Testis (tissue), 2 donors: ENCODE measurements around the gene ATP12A.

Experiments used
- POLR2A ChIP-seq: fragments of 450-650 bp; IDR thresholded peaks from one replicate; pipeline ENCODE4 v1.6.1; 2017; ENCODE audit warnings: antibody characterized with exemption, mild to moderate bottlenecking, moderate library complexity
- TF ChIP-seq, protein P1 (sequence below), 3 experiments: fragments of 450-650 bp in 2 of 3; fragments of 200-600 bp in 1 of 3; sonication (generic) in 1 of 3; IDR thresholded peaks; one replicate each; pipeline ENCODE4 v1.5.1; 2016 to 2019; ENCODE audit warnings: antibody characterized with exemption in 3 of 3, mild to moderate bottlenecking in 2 of 3, moderate library complexity in 1 of 3

DNA sequence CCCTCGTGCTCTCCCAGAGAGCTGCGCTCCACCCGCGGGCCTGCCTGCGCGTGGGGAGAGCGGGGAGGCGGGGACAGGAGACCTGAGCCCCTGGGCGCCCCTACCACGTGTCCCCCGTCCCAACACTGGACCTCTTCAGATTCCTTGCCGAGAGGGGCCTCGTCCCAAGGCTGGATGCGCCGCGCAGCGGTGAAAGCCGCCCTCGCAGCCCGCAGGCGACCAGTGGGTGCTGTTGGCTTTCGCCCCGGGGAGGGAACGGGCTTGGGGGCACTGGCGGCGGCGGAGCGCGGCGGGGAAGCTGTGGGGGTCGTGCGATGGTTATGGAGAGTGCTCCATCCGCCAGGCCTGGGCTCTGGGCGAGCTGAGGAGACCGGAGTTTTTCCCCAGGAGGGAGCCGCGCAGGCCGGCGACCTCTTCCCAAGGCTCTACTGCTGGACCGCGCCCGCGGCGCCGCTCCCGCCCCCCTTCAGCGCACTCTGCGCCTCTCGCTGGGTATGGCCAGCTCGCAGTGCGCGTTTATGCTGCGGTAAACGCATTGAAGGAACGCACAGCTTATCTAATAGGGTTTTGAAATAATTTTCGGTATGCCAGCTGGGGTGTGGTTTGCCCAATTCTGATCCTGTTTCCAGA lies 66.5 kb downstream of the ATP12A start:
- TF ChIP-seq, protein P1, sequence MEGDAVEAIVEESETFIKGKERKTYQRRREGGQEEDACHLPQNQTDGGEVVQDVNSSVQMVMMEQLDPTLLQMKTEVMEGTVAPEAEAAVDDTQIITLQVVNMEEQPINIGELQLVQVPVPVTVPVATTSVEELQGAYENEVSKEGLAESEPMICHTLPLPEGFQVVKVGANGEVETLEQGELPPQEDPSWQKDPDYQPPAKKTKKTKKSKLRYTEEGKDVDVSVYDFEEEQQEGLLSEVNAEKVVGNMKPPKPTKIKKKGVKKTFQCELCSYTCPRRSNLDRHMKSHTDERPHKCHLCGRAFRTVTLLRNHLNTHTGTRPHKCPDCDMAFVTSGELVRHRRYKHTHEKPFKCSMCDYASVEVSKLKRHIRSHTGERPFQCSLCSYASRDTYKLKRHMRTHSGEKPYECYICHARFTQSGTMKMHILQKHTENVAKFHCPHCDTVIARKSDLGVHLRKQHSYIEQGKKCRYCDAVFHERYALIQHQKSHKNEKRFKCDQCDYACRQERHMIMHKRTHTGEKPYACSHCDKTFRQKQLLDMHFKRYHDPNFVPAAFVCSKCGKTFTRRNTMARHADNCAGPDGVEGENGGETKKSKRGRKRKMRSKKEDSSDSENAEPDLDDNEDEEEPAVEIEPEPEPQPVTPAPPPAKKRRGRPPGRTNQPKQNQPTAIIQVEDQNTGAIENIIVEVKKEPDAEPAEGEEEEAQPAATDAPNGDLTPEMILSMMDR (IDR thresholded peaks at IDR 0.05), result peak in 1 of 3 experiments; percentile 22
- no peak for TF ChIP-seq POLR2A
